PC-3 (cell line): ENCODE measurements around the gene SMG6. TPM values are rescaled to one million over a fixed set of nuclear protein-coding genes. Genes with fewer than 3 reads are reported as not detected.

Experiments used
- ATAC-seq: fragments of 200-7000 bp; cut with Tn5 transposase; 2 replicates; pipeline ENCODE4 v1.9.1; 2020; ENCODE audit warnings: mild to moderate bottlenecking, moderate library complexity
- BruUV-seq: library from RNA; stranded (reverse); fragments of 400-500 nt; replicated peaks from 2 replicates; lab custom pipeline; 2021; lab: Mats Ljungman, UMichigan
- CTCF ChIA-PET: fragments of 300-600 bp; sonication (Branson Sonifier 250); formaldehyde crosslinking; loops from one replicate; lab custom pipeline; 2022; ENCODE audit warnings: antibody characterized with exemption; lab: Charles Lee
- POLR2A ChIA-PET: fragments of 300-600 bp; sonication (Branson Sonifier 250); formaldehyde crosslinking; loops from one replicate; lab custom pipeline; 2022; ENCODE audit warnings: antibody characterized with exemption; ENCODE audit not compliant: unreplicated experiment; lab: Charles Lee
- DNase-seq: peaks from one replicate; pipeline ENCODE4 v3.0.0-alpha.2; 2015
- H2AFZ ChIP-seq: fragments of 300-600 bp; sonication (generic); 2 replicates; pipeline ENCODE4 v1.6.0; 2016; ENCODE audit warnings: antibody characterized with exemption, low read length
- H3F3A ChIP-seq: fragments of 300-600 bp; sonication (generic); one replicate; pipeline ENCODE4 v1.6.0; 2017; ENCODE audit warnings: antibody characterized with exemption, low read length, control low read depth, mild to moderate bottlenecking; ENCODE audit not compliant: unreplicated experiment
- H3K27ac ChIP-seq: fragments of 300-600 bp; sonication (generic); 2 replicates; pipeline ENCODE4 v1.5.1; 2016; ENCODE audit warnings: mild to moderate bottlenecking, low read length
- H3K27me3 ChIP-seq: fragments of 300-600 bp; sonication (generic); 2 replicates; pipeline ENCODE4 v1.6.1; 2016; ENCODE audit warnings: low read length, mixed read lengths
- H3K36me3 ChIP-seq: fragments of 300-600 bp; sonication (generic); 2 replicates; pipeline ENCODE4 v1.6.1; 2016; ENCODE audit warnings: low read depth, mixed run types, low read length, mixed read lengths
- H3K4me1 ChIP-seq: fragments of 300-600 bp; sonication (generic); 2 replicates; pipeline ENCODE4 v1.5.1; 2016; ENCODE audit warnings: low read length; ENCODE audit not compliant: insufficient read depth
- H3K4me2 ChIP-seq: fragments of 300-600 bp; sonication (generic); 2 replicates; pipeline ENCODE4 v1.6.0; 2016; ENCODE audit warnings: low read length
- H3K4me3 ChIP-seq: fragments of 300-600 bp; sonication (generic); 2 replicates; pipeline ENCODE4 v1.5.1; 2016; ENCODE audit warnings: mild to moderate bottlenecking, low read length, mixed read lengths
- H3K79me2 ChIP-seq: fragments of 300-600 bp; sonication (generic); 2 replicates; pipeline ENCODE4 v1.6.1; 2017; ENCODE audit warnings: low read length, mixed read lengths
- H3K9ac ChIP-seq: fragments of 300-600 bp; sonication (generic); 2 replicates; pipeline ENCODE4 v1.6.0; 2016; ENCODE audit warnings: mild to moderate bottlenecking, low read length
- H3K9me2 ChIP-seq: fragments of 300-600 bp; sonication (generic); replicated peaks from 2 replicates; pipeline ENCODE4 v1.6.1; 2016; ENCODE audit warnings: mixed run types, low read length, mixed read lengths
- H3K9me3 ChIP-seq: fragments of 300-600 bp; sonication (generic); 2 replicates; pipeline ENCODE4 v1.6.1; 2016; ENCODE audit warnings: low read length, mixed read lengths
- H4K20me1 ChIP-seq: fragments of 300-600 bp; sonication (generic); 2 replicates; pipeline ENCODE4 v1.6.1; 2016; ENCODE audit warnings: low read length, mixed read lengths
- CTCF ChIP-seq: fragments of 300-600 bp; sonication (generic); conservative IDR thresholded peaks from 2 replicates; pipeline ENCODE4 v1.5.1; 2017; ENCODE audit warnings: antibody characterized with exemption, low read depth, mild to moderate bottlenecking, low read length
- EZH2 ChIP-seq: fragments of 300-600 bp; sonication (generic); IDR thresholded peaks from one replicate; pipeline ENCODE4 v1.6.1; 2017; ENCODE audit warnings: antibody characterized with exemption, mild to moderate bottlenecking, low read length; ENCODE audit not compliant: unreplicated experiment
- EZH2phosphoT487 ChIP-seq: fragments of 300-600 bp; sonication (generic); IDR thresholded peaks from 2 replicates; pipeline ENCODE4 v1.6.1; 2018; ENCODE audit warnings: mild to moderate bottlenecking, antibody characterized with exemption, low read length, borderline replicate concordance
- intact Hi-C: fragments of 100-400 bp; cut with micrococcal nuclease; formaldehyde crosslinking; loops from 2 replicates; pipeline ENCODE4 v1.9.0; 2023
- total RNA-seq: library from RNA; depleted of rRNA; stranded (reverse); fragments of >200 nt; gene quantifications from 2 replicates; pipeline ENCODE4 v1.2.3, GENCODE V29; 2014

SMG6 gene
- total RNA-seq, 1 experiment from 2014 or later = 13.4 TPM

GRCh38 chr17:2023256-2023655 is 280.3 kb downstream of the SMG6 start:
- no peak for TF ChIP-seq CTCF
- TF ChIP-seq EZH2 = no peak
- TF ChIP-seq EZH2phosphoT487 = no peak
- no peak for ATAC-seq
- ChIA-PET CTCF (interaction anchor here (0.8 kb wide), 1 partner anchor 114 kb away, joined by 3 read pairs; no protein-coding TSS in a partner anchor), POLR2A (interaction anchor here (0.5 kb wide), 1 partner anchor 184 kb away, joined by 18 read pairs; no protein-coding TSS in a partner anchor)
- Histone ChIP-seq H3K79me2 (peaks cover 42% of the 10 kb centered on the region), H3K4me1 (no peaks in the 10 kb centered on the region), H3F3A (no peaks in the 10 kb centered on the region), H2AFZ (no peak overlapping the region), H3K36me3 (no peaks in the 10 kb centered on the region), H4K20me1 (no peaks in the 10 kb centered on the region), H3K9ac (no peak overlapping the region), H3K27me3 (no peaks in the 10 kb centered on the region), H3K9me2 (no peaks in the 10 kb centered on the region), H3K9me3 (no peaks in the 10 kb centered on the region), H3K4me3 (no peak overlapping the region), H3K27ac (no peak overlapping the region), H3K4me2 (no peak overlapping the region)
- intact Hi-C loops = no loop called here
- no TSS peak for BruUV-seq
- no peak for DNase-seq

- H3K4me2 ChIP-seq = no peak overlapping the region
- H2AFZ ChIP-seq = no peak overlapping the region
- no peak for TF ChIP-seq EZH2phosphoT487
- no peak for TF ChIP-seq CTCF
- no peak for TF ChIP-seq EZH2
- no peaks in the 10 kb centered on the region for H3K36me3 ChIP-seq
- no peaks in the 10 kb centered on the region for H3K27me3 ChIP-seq
- ChIA-PET CTCF (no interaction called here), POLR2A (interaction anchor here (0.5 kb wide), 1 partner anchor 183 kb away, joined by 18 read pairs; no protein-coding TSS in a partner anchor)
- no peak overlapping the region for H3K4me3 ChIP-seq
- no peaks in the 10 kb centered on the region for H3F3A ChIP-seq
- H4K20me1 ChIP-seq = no peaks in the 10 kb centered on the region
- H3K9me2 ChIP-seq = no peaks in the 10 kb centered on the region
- H3K79me2 ChIP-seq = peaks cover 46% of the 10 kb centered on the region
- BruUV-seq = no TSS peak
- no peak overlapping the region for H3K9ac ChIP-seq
- H3K9me3 ChIP-seq = no peaks in the 10 kb centered on the region
- DNase-seq = no peak
- ATAC-seq = no peak
- H3K4me1 ChIP-seq = no peaks in the 10 kb centered on the region
- no peak overlapping the region for H3K27ac ChIP-seq
- intact Hi-C loops = no loop called here
These were observed 280.8 kb downstream of the SMG6 start for GRCh38 chr17:2022647-2023240.

- POLR2A ChIA-PET = no interaction called here
- H4K20me1 ChIP-seq = no peaks in the 10 kb centered on the region
- no peaks in the 10 kb centered on the region for H3K9me2 ChIP-seq
- BruUV-seq = no TSS peak
- no peaks in the 10 kb centered on the region for H3K27me3 ChIP-seq
- peaks cover 51% of the 10 kb centered on the region for H3K79me2 ChIP-seq
- no peak overlapping the region for H3K4me2 ChIP-seq
- TF ChIP-seq EZH2phosphoT487 = no peak
- no peak for TF ChIP-seq CTCF
- TF ChIP-seq EZH2 = no peak
- no peaks in the 10 kb centered on the region for H3K36me3 ChIP-seq
- no peak overlapping the region for H3K4me3 ChIP-seq
- intact Hi-C loops = no loop called here
- no peaks in the 10 kb centered on the region for H3K9me3 ChIP-seq
- H3K9ac ChIP-seq = no peak overlapping the region
- no peak for ATAC-seq
- CTCF ChIA-PET = no interaction called here
- H2AFZ ChIP-seq = no peak overlapping the region
- no peak for DNase-seq
- H3K27ac ChIP-seq = no peak overlapping the region
- no peaks in the 10 kb centered on the region for H3K4me1 ChIP-seq
- no peaks in the 10 kb centered on the region for H3F3A ChIP-seq
These were observed 282.9 kb downstream of the SMG6 start for GRCh38 chr17:2020721-2021120.
